ENCODE measurements around the gene CHRNA3.

GRCh38 chr15:78599189-78599588, 21.6 kb downstream of the CHRNA3 start:
- TF ChIP-seq EZH2 (IDR thresholded peaks at IDR 0.05) (no peak), POLR2AphosphoS5 (IDR thresholded peaks at IDR 0.05; ENCODE audit: borderline replicate concordance, low read depth, low read length) (no peak), FOXP2 (optimal IDR thresholded peaks at IDR 0.05; ENCODE audit: control extremely low read depth, extremely low read length, insufficient read depth) (no peak)

All from SK-N-MC (cell line).